Gastrocnemius medialis (tissue), 4 donors: Measurements from ENCODE around the gene LTB. TPM values are rescaled to one million over a fixed set of nuclear protein-coding genes. Genes with fewer than 3 reads are reported as not detected.
A peak's percentile ranks its signal among the peaks of the same experiment; 100 is the strongest.

ENCODE experiments used
- ATAC-seq, 2 donors: fragments of 150-250 bp; one replicate each; pipeline ENCODE4 v1.9.1; 2016
- DNase-seq, 2 donors: peaks; one replicate each; pipeline ENCODE4 v3.0.0-alpha.2; 2019
- H3K27ac ChIP-seq, 4 donors: fragments of 200-600 bp; sonication (generic); 1 replicate in 1 of 4; 2 replicates in 3 of 4; pipeline ENCODE4 v1.5.1; 2016 to 2018; ENCODE audit warnings: mild to moderate bottlenecking in 2 of 4, moderate library complexity in 1 of 4
- H3K27me3 ChIP-seq, 3 donors: fragments of 200-600 bp; sonication (generic) in 2 of 3; 1 replicate in 1 of 3; 2 replicates in 2 of 3; pipeline versions ENCODE4 v1.5.1 to v1.6.0; 2016 to 2019; ENCODE audit warnings: mild to moderate bottlenecking in 1 of 3, moderate library complexity in 1 of 3
- H3K36me3 ChIP-seq, 2 donors: fragments of 200-600 bp; sonication (generic) in 1 of 2; one replicate each; pipeline ENCODE4 v1.5.1; 2017 to 2018
- H3K4me1 ChIP-seq, 2 donors: fragments of 200-600 bp; sonication (generic) in 1 of 2; one replicate each; pipeline ENCODE4 v1.5.1; 2016 to 2017; ENCODE audit warnings: mild to moderate bottlenecking in 2 of 2
- H3K4me3 ChIP-seq, 4 donors: fragments of 200-600 bp; sonication (generic) in 3 of 4; 1 replicate in 1 of 4; 2 replicates in 3 of 4; pipeline ENCODE4 v1.5.1; 2016 to 2019; ENCODE audit warnings: mild to moderate bottlenecking in 2 of 4
- H3K9me3 ChIP-seq, 3 donors: fragments of 200-600 bp; sonication (generic) in 2 of 3; 1 replicate in 1 of 3; 2 replicates in 2 of 3; pipeline ENCODE4 v1.5.1; 2016 to 2019
- POLR2A ChIP-seq, 2 donors: fragments of 450-650 bp; IDR thresholded peaks; one replicate each; pipeline ENCODE4 v1.6.1; 2017; ENCODE audit warnings: antibody characterized with exemption in 2 of 2, mild to moderate bottlenecking in 2 of 2, moderate library complexity in 2 of 2
- in situ Hi-C, 4 donors: fragments of 200-750 bp; cut with MboI; loops; one replicate each; pipeline versions ENCODE4 v1.15.0 to v1.8.0; 2017; ENCODE audit warnings: low sequenced_read_pairs in 4 of 4
- intact Hi-C: fragments of 100-400 bp; cut with DNase I; formaldehyde crosslinking; loops from one replicate; pipeline ENCODE4 v1.15.1; 2023; ENCODE audit warnings: low total_unique reads
- total RNA-seq, 4 donors: library from RNA; depleted of rRNA; stranded (reverse); fragments of >200 nt; gene quantifications; one replicate each; pipeline versions ENCODE4 v1.1.0 to v1.2.3, GENCODE V29; 2016
- TF ChIP-seq, protein P1 (sequence below), 5 experiments: fragments of 450-650 bp in 3 of 5; fragments of 200-600 bp in 2 of 5; sonication (generic) in 2 of 5; IDR thresholded peaks in 4 of 5; conservative IDR thresholded peaks in 1 of 5; 1 replicate in 4 of 5; 2 replicates in 1 of 5; pipeline ENCODE4 v1.5.1; 2016 to 2019; ENCODE audit warnings: antibody characterized with exemption in 5 of 5, mild to moderate bottlenecking in 3 of 5, moderate library complexity in 3 of 5

LTB gene
- total RNA-seq, 4 donors from 2014 or later: not detected

DNA sequence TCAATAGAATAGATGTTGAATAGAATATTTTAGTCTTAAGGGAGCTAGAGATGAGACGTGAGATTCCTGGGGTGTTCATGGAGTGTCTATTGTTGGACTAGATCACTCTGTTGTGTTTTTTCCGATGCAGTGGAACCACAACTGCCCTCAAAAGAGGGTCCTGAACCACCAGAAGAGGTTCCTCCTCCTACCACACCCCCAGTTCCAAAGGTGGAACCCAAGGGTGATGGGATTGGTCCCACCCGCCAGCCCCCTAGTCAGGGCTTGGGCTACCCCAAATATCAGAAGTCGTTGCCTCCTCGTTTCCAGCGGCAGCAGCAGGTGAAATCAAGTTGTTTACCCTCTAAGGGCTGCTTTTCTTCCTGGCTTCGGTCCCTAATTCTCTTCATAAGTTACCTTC is 46.8 kb upstream of the LTB start:
- DNase-seq (no peak), ATAC-seq (no peak)
- Histone ChIP-seq H3K27me3 (no peaks in the 10 kb centered on the region), H3K36me3 (peaks cover 8 to 100% of the 10 kb centered on the region in 2 donors), H3K4me1 (no peaks in the 10 kb centered on the region), H3K4me3 (no peak overlapping the region), H3K27ac (no peak overlapping the region), H3K9me3 (no peaks in the 10 kb centered on the region)
- no peak for TF ChIP-seq POLR2A (IDR thresholded peaks at IDR 0.05)
- in situ Hi-C loops: no loop called here
- intact Hi-C loops: loop anchor here (10.0 kb wide), 1 partner anchor 1014 kb away; the partner anchor contains the start of genes MRPS18B and PPP1R10

DNA sequence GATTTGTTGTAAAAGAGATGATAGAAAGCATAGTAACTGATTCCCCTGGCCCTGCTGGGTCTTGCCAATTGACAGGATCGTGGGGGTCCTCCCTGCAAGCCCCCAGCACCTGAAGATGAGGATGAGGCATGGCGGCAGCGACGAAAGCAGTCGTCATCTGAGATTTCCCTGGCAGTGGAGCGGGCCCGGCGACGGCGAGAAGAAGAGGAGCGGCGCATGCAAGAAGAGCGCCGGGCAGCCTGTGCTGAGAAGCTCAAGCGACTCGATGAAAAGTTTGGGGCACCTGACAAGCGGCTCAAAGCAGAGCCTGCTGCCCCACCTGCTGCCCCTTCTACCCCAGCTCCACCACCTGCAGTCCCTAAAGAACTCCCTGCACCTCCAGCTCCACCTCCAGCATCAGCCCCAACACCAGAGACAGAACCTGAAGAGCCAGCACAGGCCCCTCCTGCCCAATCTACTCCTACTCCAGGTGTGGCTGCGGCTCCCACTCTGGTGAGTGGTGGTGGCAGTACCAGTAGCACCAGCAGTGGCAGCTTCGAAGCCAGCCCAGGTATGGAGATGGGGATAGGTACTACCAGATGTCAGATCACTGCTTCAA is 45.6 kb upstream of the LTB start:
- peaks cover 8 to 99% of the 10 kb centered on the region in 2 donors for H3K36me3 ChIP-seq
- no peak for ATAC-seq
- H3K4me3 ChIP-seq: no peak overlapping the region
- peaks cover 0 to 2% of the 10 kb centered on the region in 2 donors for H3K4me1 ChIP-seq
- no peaks in the 10 kb centered on the region for H3K9me3 ChIP-seq
- in situ Hi-C loops (no loop called here), intact Hi-C loops (loop anchor here (10.0 kb wide), 1 partner anchor 1013 kb away; the partner anchor contains the start of genes MRPS18B and PPP1R10)
- H3K27me3 ChIP-seq: no peaks in the 10 kb centered on the region
- TF ChIP-seq, protein P1, sequence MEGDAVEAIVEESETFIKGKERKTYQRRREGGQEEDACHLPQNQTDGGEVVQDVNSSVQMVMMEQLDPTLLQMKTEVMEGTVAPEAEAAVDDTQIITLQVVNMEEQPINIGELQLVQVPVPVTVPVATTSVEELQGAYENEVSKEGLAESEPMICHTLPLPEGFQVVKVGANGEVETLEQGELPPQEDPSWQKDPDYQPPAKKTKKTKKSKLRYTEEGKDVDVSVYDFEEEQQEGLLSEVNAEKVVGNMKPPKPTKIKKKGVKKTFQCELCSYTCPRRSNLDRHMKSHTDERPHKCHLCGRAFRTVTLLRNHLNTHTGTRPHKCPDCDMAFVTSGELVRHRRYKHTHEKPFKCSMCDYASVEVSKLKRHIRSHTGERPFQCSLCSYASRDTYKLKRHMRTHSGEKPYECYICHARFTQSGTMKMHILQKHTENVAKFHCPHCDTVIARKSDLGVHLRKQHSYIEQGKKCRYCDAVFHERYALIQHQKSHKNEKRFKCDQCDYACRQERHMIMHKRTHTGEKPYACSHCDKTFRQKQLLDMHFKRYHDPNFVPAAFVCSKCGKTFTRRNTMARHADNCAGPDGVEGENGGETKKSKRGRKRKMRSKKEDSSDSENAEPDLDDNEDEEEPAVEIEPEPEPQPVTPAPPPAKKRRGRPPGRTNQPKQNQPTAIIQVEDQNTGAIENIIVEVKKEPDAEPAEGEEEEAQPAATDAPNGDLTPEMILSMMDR (IDR thresholded peaks at IDR 0.05 in 4 of 5, conservative IDR thresholded peaks at IDR 0.05 in 1 of 5): no peak
- TF ChIP-seq POLR2A (IDR thresholded peaks at IDR 0.05): no peak
- DNase-seq: no peak
- no peak overlapping the region for H3K27ac ChIP-seq

DNA sequence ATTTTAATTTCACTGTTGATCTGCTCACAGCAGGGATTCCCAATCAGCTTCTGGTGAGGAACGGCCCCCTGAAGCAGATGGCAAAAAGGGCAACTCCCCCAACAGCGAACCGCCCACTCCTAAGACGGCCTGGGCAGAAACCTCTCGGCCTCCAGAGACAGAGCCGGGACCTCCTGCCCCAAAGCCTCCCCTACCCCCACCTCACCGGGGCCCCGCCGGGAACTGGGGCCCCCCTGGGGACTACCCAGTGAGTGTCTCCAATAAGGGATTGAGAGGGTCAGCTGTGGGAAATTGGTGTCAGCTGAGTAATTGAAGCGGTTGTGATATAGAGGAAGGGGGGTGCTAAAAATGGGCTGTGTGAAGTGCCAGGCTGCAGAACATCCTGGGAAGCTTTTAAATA is 44.7 kb upstream of the LTB start:
- H3K9me3 ChIP-seq: no peaks in the 10 kb centered on the region
- no peak overlapping the region for H3K4me3 ChIP-seq
- ATAC-seq (no peak), DNase-seq (no peak)
- intact Hi-C loops: loop anchor here (10.0 kb wide), 1 partner anchor 1012 kb away; the partner anchor contains the start of genes MRPS18B and PPP1R10
- H3K27me3 ChIP-seq: no peaks in the 10 kb centered on the region
- H3K36me3 ChIP-seq: peaks cover 8 to 93% of the 10 kb centered on the region in 2 donors
- H3K27ac ChIP-seq: no peak overlapping the region
- TF ChIP-seq, protein P1 (IDR thresholded peaks at IDR 0.05 in 4 of 5, conservative IDR thresholded peaks at IDR 0.05 in 1 of 5): no peak
- in situ Hi-C loops: no loop called here
- H3K4me1 ChIP-seq: peaks cover 6 to 10% of the 10 kb centered on the region in 2 donors

DNA sequence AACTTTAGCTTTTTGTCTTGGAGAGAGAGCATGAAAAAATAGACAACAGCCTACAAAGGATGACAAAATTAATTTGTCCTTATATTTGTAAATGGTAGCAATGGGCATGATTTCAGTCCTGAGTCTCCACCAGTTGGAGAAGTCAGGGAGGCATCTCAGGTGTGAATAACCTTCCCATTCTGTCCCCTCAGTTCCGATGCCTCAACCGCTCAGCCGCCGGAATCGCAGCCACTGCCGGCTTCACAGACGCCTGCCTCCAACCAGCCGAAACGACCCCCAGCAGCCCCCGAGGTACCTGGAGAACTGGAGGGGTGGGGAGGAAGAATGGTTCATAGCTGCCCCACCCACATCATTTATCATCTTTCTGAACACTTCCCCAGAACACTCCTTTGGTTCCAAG is 41.8 kb upstream of the LTB start:
- in situ Hi-C loops (no loop called here), intact Hi-C loops (loop anchor here (10.0 kb wide), 1 partner anchor 1009 kb away; the partner anchor contains the start of genes MRPS18B and PPP1R10)
- Histone ChIP-seq H3K9me3 (no peaks in the 10 kb centered on the region), H3K4me1 (peaks cover 19 to 21% of the 10 kb centered on the region in 2 donors), H3K27me3 (no peaks in the 10 kb centered on the region), H3K27ac (no peak overlapping the region), H3K4me3 (no peak overlapping the region), H3K36me3 (peaks cover 8 to 64% of the 10 kb centered on the region in 2 donors)
- ATAC-seq: no peak
- TF ChIP-seq, protein P1 (IDR thresholded peaks at IDR 0.05 in 4 of 5, conservative IDR thresholded peaks at IDR 0.05 in 1 of 5): no peak
- TF ChIP-seq POLR2A (IDR thresholded peaks at IDR 0.05): no peak
- DNase-seq: no peak

DNA sequence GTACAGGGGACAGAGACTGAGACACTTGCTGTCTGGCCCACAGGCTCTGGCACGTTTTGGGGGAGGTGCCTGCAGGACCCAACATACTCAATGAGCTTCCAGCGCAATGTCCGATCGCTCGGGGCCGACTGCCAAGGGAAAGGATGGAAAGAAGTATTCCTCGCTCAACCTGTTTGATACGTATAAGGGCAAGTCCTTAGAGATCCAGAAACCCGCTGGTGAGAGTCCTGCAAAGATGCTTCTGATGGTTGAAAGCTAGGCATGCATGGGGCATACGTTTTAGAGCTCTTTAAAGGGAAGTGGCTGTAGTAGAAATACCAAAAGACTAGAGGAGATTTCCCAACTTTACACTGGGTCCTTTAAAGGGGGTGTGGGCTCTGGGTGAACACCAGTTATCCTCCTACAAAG is 40.5 kb upstream of the LTB start:
- DNase-seq (no peak), ATAC-seq (no peak)
- no peak for TF ChIP-seq POLR2A (IDR thresholded peaks at IDR 0.05)
- TF ChIP-seq, protein P1 (IDR thresholded peaks at IDR 0.05 in 4 of 5, conservative IDR thresholded peaks at IDR 0.05 in 1 of 5): no peak
- Histone ChIP-seq H3K27me3 (no peaks in the 10 kb centered on the region), H3K9me3 (no peaks in the 10 kb centered on the region), H3K4me1 (peaks cover 19 to 21% of the 10 kb centered on the region in 2 donors), H3K4me3 (no peak overlapping the region), H3K27ac (peak overlapping the region in 3 of 4 donors; percentile 91 to 97 (median 94)), H3K36me3 (peaks cover 6 to 50% of the 10 kb centered on the region in 2 donors)
- intact Hi-C loops (loop anchor here (10.0 kb wide), 1 partner anchor 1008 kb away; the partner anchor contains the start of genes MRPS18B and PPP1R10), in situ Hi-C loops (no loop called here)
